Activated CD8-positive, alpha-beta memory T cell treated with anti-CD3 and anti-CD28 coated beads for 36 hours (primary cell): ENCODE data around the gene USP5. TPM values are rescaled to one million over a fixed set of nuclear protein-coding genes. Genes with fewer than 3 reads are reported as not detected.

Experiments
- CTCF ChIA-PET: fragments of 350-600 bp; sonication (Branson Sonifier 250); formaldehyde crosslinking; loops from one replicate; lab custom pipeline; 2021; ENCODE audit warnings: antibody characterized with exemption; lab: Charles Lee
- POLR2A ChIA-PET: fragments of 350-600 bp; sonication (Branson Sonifier 250); formaldehyde crosslinking; loops from one replicate; lab custom pipeline; 2021; ENCODE audit warnings: antibody characterized with exemption; lab: Charles Lee
- total RNA-seq, 2 experiments: library from RNA; stranded (reverse); gene quantifications; one replicate each; pipeline ENCODE4 v1.2.3, GENCODE V29; 2021

The USP5 gene
- total RNA-seq, 2 experiments from 2014 or later: 151 to 152 TPM

GRCh38 chr12:6823182-6824084 lies 28.5 kb upstream of the USP5 start:
- ChIA-PET CTCF (interaction anchor here (1.6 to 9.6 kb wide), 6 partner anchors 12 to 70 kb away, joined by 4 to 91 read pairs (median 10); partner anchors contain the start of gene MLF2), POLR2A (no interaction called here)

GRCh38 chr12:6824085-6824775 lies 27.7 kb upstream of the USP5 start:
- POLR2A ChIA-PET: no interaction called here
- CTCF ChIA-PET: interaction anchor here (1.0 to 9.6 kb wide), 13 partner anchors 11 to 114 kb away, joined by 3 to 91 read pairs (median 7); partner anchors contain the start of genes CDCA3, GNB3 and MLF2

DNA sequence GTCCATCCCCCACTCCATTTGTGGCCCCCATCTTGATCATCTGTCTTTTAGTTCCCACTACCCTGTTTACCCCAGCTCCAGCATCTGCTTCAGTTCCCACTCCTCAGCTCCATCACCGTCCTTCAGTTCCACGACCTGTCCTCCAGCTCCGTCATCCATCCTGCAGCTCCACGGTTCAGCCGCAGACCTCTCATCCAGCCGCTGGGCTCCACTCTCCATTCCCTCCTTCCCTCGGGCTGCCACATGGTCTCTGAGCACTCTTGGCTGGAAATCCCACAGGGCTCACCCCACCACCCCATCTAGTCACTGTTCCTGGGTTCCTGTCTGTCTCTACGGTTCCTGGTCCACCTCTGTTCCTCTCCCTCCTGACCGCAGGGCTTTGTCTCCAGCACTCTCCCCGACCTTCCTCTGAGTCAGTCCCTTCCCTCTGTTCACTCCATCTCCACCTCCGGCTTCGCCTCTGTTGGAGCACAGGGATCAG lies 27.0 kb upstream of the USP5 start:
- CTCF ChIA-PET: interaction anchor here (0.6 to 9.6 kb wide), 24 partner anchors 10 to 181 kb away, joined by 3 to 91 read pairs (median 4); partner anchors contain the start of genes CD4, CDCA3, COPS7A and GNB3
- POLR2A ChIA-PET: no interaction called here

DNA sequence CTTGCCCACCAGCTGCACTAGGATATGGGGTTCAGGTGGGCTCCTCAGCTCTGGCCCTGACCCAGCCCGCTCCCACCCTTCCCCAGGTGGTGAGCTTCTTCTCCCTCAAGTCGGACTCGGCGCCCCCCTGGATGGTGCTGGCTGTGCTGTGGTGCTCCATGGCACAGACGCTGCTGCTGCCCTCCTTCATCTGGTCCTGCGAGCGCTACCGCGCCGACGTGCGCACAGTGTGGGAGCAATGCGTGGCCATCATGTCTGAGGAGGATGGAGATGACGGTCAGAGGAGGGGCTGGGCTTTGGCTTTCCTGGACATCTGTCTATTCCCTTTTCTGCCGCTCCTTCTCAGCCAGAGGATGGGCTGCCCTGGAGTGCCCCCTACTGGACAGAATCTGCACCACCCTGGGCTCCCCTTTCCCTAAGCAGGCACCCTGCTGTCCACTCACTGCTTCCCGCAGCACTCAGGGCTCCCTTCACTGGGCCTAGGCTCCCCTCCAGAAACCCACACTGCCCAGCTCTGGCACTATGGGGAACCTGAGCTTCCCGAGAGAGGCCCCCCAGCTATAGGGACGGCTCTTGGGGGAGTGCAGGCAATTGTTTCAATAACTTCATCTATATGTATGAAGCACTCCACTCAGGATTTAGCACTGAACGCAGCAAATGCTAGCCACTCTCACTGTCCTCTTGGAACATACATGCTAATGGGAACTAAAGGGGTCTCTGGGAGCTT lies 26.4 kb upstream of the USP5 start:
- CTCF ChIA-PET: interaction anchor here (0.6 to 9.6 kb wide), 34 partner anchors 10 to 207 kb away, joined by 3 to 91 read pairs (median 4); partner anchors contain the start of genes CD4, CDCA3, COPS7A and GNB3
- POLR2A ChIA-PET: no interaction called here

DNA sequence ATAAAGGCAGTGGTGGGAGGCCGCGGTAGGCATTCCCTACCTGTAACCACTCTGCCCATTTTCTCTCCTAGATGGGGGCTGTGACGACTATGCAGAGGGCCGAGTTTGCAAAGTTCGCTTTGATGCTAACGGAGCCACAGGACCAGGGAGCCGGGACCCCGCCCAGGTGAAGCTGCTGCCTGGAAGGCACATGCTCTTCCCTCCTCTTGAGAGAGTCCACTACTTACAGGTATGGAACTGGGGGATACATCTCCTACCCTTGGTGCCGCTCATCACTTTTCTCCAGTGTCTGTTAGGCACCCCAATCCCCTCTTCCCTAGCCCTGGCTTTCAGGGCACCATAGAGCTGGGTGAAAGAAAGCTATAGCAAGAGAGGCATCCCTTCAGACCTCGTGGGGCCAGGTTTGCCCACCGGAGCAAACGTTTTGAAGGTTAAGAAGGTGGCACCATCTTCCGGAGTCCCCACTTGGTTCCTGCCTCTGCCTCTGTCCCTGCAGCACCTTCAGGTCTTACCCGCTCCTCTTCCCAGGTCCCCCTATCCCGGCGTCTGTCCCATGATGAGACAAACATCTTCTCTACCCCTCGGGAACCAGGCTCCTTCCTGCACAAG lies 25.7 kb upstream of the USP5 start:
- CTCF ChIA-PET: interaction anchor here (0.8 to 9.6 kb wide), 24 partner anchors 9 to 207 kb away, joined by 3 to 91 read pairs (median 4); partner anchors contain the start of genes CD4, COPS7A, MLF2 and PTMS

DNA sequence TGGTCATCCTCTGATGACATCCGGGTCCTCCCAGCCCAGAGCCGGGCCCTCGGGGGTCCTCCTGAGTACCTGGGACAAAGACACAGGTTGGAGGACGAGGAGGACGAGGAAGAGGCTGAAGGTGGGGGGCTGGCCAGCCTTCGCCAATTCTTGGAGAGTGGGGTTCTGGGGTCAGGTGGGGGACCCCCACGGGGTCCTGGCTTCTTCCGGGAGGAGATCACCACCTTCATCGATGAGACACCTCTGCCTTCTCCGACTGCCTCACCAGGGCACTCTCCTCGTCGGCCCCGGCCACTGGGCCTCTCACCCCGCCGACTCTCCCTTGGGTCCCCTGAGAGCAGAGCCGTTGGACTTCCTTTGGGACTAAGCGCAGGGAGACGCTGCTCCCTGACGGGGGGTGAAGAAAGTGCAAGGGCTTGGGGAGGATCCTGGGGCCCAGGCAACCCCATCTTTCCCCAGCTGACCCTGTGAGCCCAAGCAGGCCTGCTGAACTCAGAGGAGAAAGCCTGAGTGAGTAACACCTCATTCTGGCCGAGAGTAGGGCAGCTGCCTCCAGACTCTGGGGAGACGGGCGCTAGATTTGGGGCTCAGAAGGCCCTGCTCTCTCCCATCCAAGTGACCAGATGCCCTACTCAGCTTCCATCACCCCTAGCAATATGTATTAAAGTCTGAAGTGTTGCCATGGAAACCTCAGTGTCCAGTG lies 25.1 kb upstream of the USP5 start:
- ChIA-PET POLR2A (interaction anchor here (0.7 kb wide), 1 partner anchor 60 kb away, joined by 3 read pairs; no protein-coding TSS in a partner anchor), CTCF (interaction anchor here (0.6 to 9.6 kb wide), 10 partner anchors 8 to 237 kb away, joined by 3 to 91 read pairs (median 6); partner anchors contain the start of genes COPS7A and MLF2)

More for the DNA sequence above, 25.7 kb upstream of the USP5 start:
- POLR2A ChIA-PET: interaction anchor here (0.7 kb wide), 1 partner anchor 60 kb away, joined by 3 read pairs; no protein-coding TSS in a partner anchor

- POLR2A ChIA-PET: interaction anchor here (0.7 kb wide), 1 partner anchor 61 kb away, joined by 3 read pairs; no protein-coding TSS in a partner anchor
- CTCF ChIA-PET: interaction anchor here (0.6 to 9.6 kb wide), 3 partner anchors 14 to 237 kb away, joined by 3 to 91 read pairs (median 13); partner anchors contain the start of gene MLF2
These were observed 24.5 kb upstream of the USP5 start for GRCh38 chr12:6827437-6827911.

GRCh38 chr12:6827982-6828780 lies 23.8 kb upstream of the USP5 start, which contains the start of gene P3H3:
TSS of gene P3H3 (plus strand) at chr12:6828407. CDS start at chr12:6828441, 34 bp downstream.
- ChIA-PET POLR2A (interaction anchor here (0.5 to 1.7 kb wide), 4 partner anchors 23 to 251 kb away, joined by 3 to 6 read pairs (median 4); partner anchors contain the start of genes CDCA3 and USP5), CTCF (interaction anchor here (0.9 to 9.6 kb wide), 7 partner anchors 20 to 74 kb away, joined by 3 to 91 read pairs (median 4); partner anchors contain the start of gene MLF2)

GRCh38 chr12:6828781-6829535 lies 23.0 kb upstream of the USP5 start:
- POLR2A ChIA-PET: interaction anchor here (0.7 to 1.7 kb wide), 5 partner anchors 22 to 252 kb away, joined by 4 to 6 read pairs (median 5); partner anchors contain the start of genes CDCA3, MLF2, TPI1 and USP5
- CTCF ChIA-PET: interaction anchor here (0.8 to 9.6 kb wide), 10 partner anchors 19 to 75 kb away, joined by 3 to 91 read pairs (median 4); partner anchors contain the start of gene MLF2

DNA sequence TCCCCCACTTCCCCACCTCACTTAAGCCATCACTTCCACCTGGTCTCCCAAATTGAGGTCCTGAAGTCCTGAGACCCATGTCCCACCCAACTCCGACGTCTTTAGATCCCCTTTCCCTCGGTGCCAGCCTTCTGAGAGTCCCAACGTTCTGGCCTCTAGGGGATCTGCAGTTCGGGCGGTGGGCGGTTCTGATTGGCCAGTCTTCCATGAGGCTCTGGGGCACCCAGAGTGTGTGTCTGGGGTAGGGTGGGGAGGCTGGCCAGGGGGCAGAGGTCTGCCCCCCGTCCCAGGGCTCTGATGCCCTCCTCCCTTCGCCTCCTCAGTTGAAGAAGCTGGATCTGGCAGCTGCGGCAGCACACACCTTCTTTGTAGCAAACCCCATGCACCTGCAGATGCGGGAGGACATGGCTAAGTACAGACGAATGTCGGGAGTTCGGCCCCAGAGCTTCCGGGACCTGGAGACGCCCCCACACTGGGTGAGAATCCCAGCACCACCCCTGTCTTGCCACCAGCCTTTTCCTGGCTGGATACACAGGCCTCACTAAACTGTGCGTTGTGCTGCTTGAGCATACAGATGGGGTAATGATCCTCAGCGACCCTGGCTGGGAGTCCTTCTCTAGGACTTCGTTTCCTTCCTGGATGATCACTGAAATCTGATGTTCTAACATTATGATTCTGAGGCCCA lies 22.3 kb upstream of the USP5 start:
- POLR2A ChIA-PET: interaction anchor here (1.2 to 1.7 kb wide), 3 partner anchors 37 to 76 kb away, joined by 4 to 5 read pairs (median 5); partner anchors contain the start of genes MLF2 and TPI1
- CTCF ChIA-PET: interaction anchor here (0.8 to 9.6 kb wide), 11 partner anchors 10 to 141 kb away, joined by 3 to 91 read pairs (median 3); partner anchors contain the start of genes MLF2 and ZNF384

DNA sequence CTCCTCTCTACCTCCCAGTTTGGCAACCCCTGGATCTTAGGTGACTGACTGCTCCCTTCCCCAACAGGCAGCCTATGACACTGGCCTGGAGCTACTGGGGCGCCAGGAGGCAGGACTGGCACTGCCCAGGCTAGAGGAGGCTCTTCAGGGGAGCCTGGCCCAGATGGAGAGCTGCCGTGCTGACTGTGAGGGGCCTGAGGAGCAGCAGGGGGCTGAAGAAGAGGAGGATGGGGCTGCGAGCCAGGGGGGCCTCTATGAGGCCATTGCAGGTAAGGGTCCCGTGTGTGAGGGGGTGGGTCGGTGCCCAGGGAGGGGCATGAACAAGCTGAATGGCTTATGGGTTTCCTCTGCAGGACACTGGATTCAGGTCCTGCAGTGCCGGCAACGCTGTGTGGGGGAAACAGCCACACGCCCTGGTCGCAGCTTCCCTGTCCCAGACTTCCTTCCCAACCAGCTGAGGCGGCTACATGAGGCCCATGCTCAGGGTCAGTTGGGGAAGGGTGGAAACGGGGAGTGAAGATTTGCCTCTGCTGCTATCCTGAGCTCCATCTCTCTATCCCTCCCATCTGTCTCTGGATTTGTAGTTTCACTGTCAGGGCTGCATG lies 21.6 kb upstream of the USP5 start:
- CTCF ChIA-PET: interaction anchor here (0.8 to 1.3 kb wide), 5 partner anchors 9 to 141 kb away, joined by 3 to 4 read pairs (median 3); partner anchors contain the start of genes MLF2, SPSB2 and ZNF384

GRCh38 chr12:6830999-6831398 lies 21.0 kb upstream of the USP5 start:
- POLR2A ChIA-PET: no interaction called here

More for the DNA sequence above, 21.6 kb upstream of the USP5 start:
- POLR2A ChIA-PET: interaction anchor here (1.5 kb wide), 1 partner anchor 37 kb away, joined by 4 read pairs; the partner anchor contains the start of gene TPI1

GRCh38 chr12:6831450-6831995 lies 20.4 kb upstream of the USP5 start:
- CTCF ChIA-PET: interaction anchor here (0.7 to 1.1 kb wide), 3 partner anchors 41 to 87 kb away, joined by 3 read pairs; partner anchors contain the start of gene SPSB2
- POLR2A ChIA-PET: no interaction called here

More at GRCh38 chr12:6830999-6831398, 21.0 kb upstream of the USP5 start:
- CTCF ChIA-PET: interaction anchor here (0.9 to 1.3 kb wide), 5 partner anchors 35 to 142 kb away, joined by 3 to 4 read pairs (median 3); partner anchors contain the start of genes MLF2, SPSB2 and ZNF384
